HCT116 (cell line): ENCODE results near the gene SPRING1. TPM values are rescaled to one million over a fixed set of nuclear protein-coding genes. Genes with fewer than 3 reads are reported as not detected.

Experiments
- ATAC-seq: fragments of 200-7000 bp; cut with Tn5 transposase; 2 replicates; pipeline ENCODE4 v1.9.1; 2020; ENCODE audit warnings: mild to moderate bottlenecking, moderate library complexity
- BruUV-seq: library from RNA; stranded (reverse); fragments of 400-500 nt; replicated peaks from 2 replicates; lab custom pipeline; 2021; lab: Mats Ljungman, UMichigan
- CTCF ChIA-PET: fragments of 300-600 bp; sonication (Branson Sonifier 250); formaldehyde crosslinking; loops from one replicate; lab custom pipeline; 2021; ENCODE audit warnings: antibody characterized with exemption; lab: Charles Lee
- POLR2A ChIA-PET: fragments of 300-600, 350-600 bp; sonication (Branson Sonifier 250); formaldehyde crosslinking; loops from one replicate; lab custom pipeline; 2021; ENCODE audit warnings: antibody characterized with exemption; lab: Charles Lee
- RAD21 ChIA-PET, 2 experiments: fragments of 300-600 bp; sonication (Branson Sonifier 250); formaldehyde crosslinking; loops; one replicate each; lab custom pipeline; 2023; ENCODE audit warnings: low total read pairs in 2 of 2; ENCODE audit not compliant: uncharacterized antibody in 2 of 2, unreplicated experiment in 2 of 2, low non-redundant PET in 1 of 2; lab: Charles Lee
- DNase-seq: peaks from one replicate; pipeline ENCODE4 v3.0.0-alpha.2; 2010; ENCODE audit warnings: low read depth, low spot score
- H2AFZ ChIP-seq: fragments of 200-600 bp; shearing (Covaris generic), sonication (generic); 2 replicates; pipeline ENCODE4 v1.6.1; 2017; ENCODE audit warnings: low read depth, mixed run types, mixed read lengths, antibody characterized with exemption, low read length; ENCODE audit not compliant: poor library complexity, severe bottlenecking
- H3K27ac ChIP-seq: 2 replicates; pipeline ENCODE4 v1.5.1; 2012; ENCODE audit warnings: low read depth, low read length
- H3K27me3 ChIP-seq: fragments of 200-600 bp; sonication (generic); 2 replicates; pipeline ENCODE4 v1.6.1; 2016; ENCODE audit warnings: mixed run types, low read length, mixed read lengths; ENCODE audit not compliant: insufficient read depth
- H3K36me3 ChIP-seq, 2 experiments: fragments of 200-500 bp in 1 of 2; fragments of 200-600 bp in 1 of 2; sonication (Bioruptor generic) in 1 of 2; sonication (generic) in 1 of 2; 2 replicates each; pipeline versions ENCODE4 v1.5.1 to v1.6.1; 2014 to 2016; ENCODE audit warnings: low read length in 2 of 2, inconsistent platforms in 1 of 2, mixed read lengths in 1 of 2, mixed run types in 1 of 2; ENCODE audit not compliant: insufficient read depth in 2 of 2, control insufficient read depth in 1 of 2
- H3K4me1 ChIP-seq, 2 experiments: fragments of 200-600 bp in 1 of 2; sonication (generic) in 1 of 2; 2 replicates each; pipeline versions ENCODE4 v1.5.1 to v1.6.1; 2012 to 2017; ENCODE audit warnings: low read length in 2 of 2, inconsistent platforms in 1 of 2, mild to moderate bottlenecking in 1 of 2, mixed read lengths in 1 of 2, mixed run types in 1 of 2, moderate library complexity in 1 of 2; ENCODE audit not compliant: insufficient read depth in 2 of 2, control insufficient read depth in 1 of 2
- H3K4me2 ChIP-seq: fragments of 200-600 bp; sonication (generic); 2 replicates; pipeline ENCODE4 v1.6.1; 2017; ENCODE audit warnings: mixed run types, low read length, mixed read lengths
- H3K4me3 ChIP-seq, 2 experiments: fragments of 200-600 bp in 1 of 2; sonication (generic) in 1 of 2; replicated peaks in 1 of 2; 2 replicates each; pipeline ENCODE4 v1.5.1; 2011 to 2016; ENCODE audit warnings: low read length in 2 of 2, control low read depth in 1 of 2, low read depth in 1 of 2, mild to moderate bottlenecking in 1 of 2, mixed read lengths in 1 of 2, mixed run types in 1 of 2
- H3K79me2 ChIP-seq: fragments of 200-600 bp; sonication (generic); 2 replicates; pipeline ENCODE4 v1.6.1; 2017; ENCODE audit warnings: mild to moderate bottlenecking, mixed run types, low read length, moderate library complexity, mixed read lengths; ENCODE audit not compliant: insufficient read depth
- H3K9ac ChIP-seq: fragments of 200-600 bp; sonication (generic); 2 replicates; pipeline ENCODE4 v1.6.1; 2016; ENCODE audit warnings: low read length, mixed read lengths
- H3K9me2 ChIP-seq: fragments of 200-600 bp; sonication (generic), shearing (Covaris generic); 2 replicates; pipeline ENCODE4 v1.6.1; 2017; ENCODE audit warnings: mixed run types, mild to moderate bottlenecking, moderate library complexity; ENCODE audit not compliant: insufficient read depth
- H3K9me3 ChIP-seq, 2 experiments: fragments of 200-500 bp in 1 of 2; fragments of 200-600 bp in 1 of 2; sonication (Bioruptor generic) in 1 of 2; sonication (generic) in 1 of 2; 2 replicates each; pipeline ENCODE4 v1.6.1; 2014 to 2017; ENCODE audit warnings: low read length in 2 of 2, mixed read lengths in 2 of 2, inconsistent platforms in 1 of 2, low read depth in 1 of 2, mild to moderate bottlenecking in 1 of 2, mixed run types in 1 of 2, moderate library complexity in 1 of 2; ENCODE audit not compliant: control insufficient read depth in 1 of 2, insufficient read depth in 1 of 2
- H4K20me1 ChIP-seq: fragments of 200-600 bp; sonication (generic), shearing (Covaris generic); 2 replicates; pipeline ENCODE4 v1.6.1; 2017; ENCODE audit warnings: mixed run types, mild to moderate bottlenecking, moderate library complexity; ENCODE audit not compliant: insufficient read depth
- ELF1 ChIP-seq: IDR thresholded peaks from 2 replicates; pipeline ENCODE4 v1.6.1; 2012; ENCODE audit warnings: low read depth, borderline replicate concordance
- FOSL1 ChIP-seq: IDR thresholded peaks from 2 replicates; pipeline ENCODE4 v1.6.1; 2012; ENCODE audit warnings: low read depth
- POLR2AphosphoS5 ChIP-seq: IDR thresholded peaks from 2 replicates; pipeline ENCODE4 v1.6.1; 2011; ENCODE audit warnings: mild to moderate bottlenecking, low read depth, low read length, moderate library complexity
- SP1 ChIP-seq: IDR thresholded peaks from 2 replicates; pipeline ENCODE4 v1.6.1; 2012; ENCODE audit warnings: low read depth
- SRF ChIP-seq: IDR thresholded peaks from 2 replicates; pipeline ENCODE4 v1.6.1; 2012; ENCODE audit warnings: low read depth
- TCF7L2 ChIP-seq: IDR thresholded peaks from 2 replicates; pipeline ENCODE4 v1.7.0; 2011; ENCODE audit warnings: borderline replicate concordance, inconsistent platforms; ENCODE audit not compliant: insufficient read depth, insufficient read length; ENCODE audit errors: extremely low read depth
- ZFX ChIP-seq: fragments of 450-650 bp; IDR thresholded peaks from 2 replicates; pipeline ENCODE4 v1.6.1; 2017
- intact Hi-C: fragments of 100-400 bp; cut with micrococcal nuclease; formaldehyde crosslinking; loops from 2 replicates; pipeline ENCODE4 v1.10.0; 2022
- total RNA-seq: library from RNA; stranded (reverse); gene quantifications from one replicate; pipeline ENCODE4 v1.2.1, GENCODE V29; 2021; ENCODE audit not compliant: unreplicated experiment
- TF ChIP-seq, protein P1 (sequence below): IDR thresholded peaks from 2 replicates; pipeline ENCODE4 v1.6.1; 2012; ENCODE audit warnings: low read depth
- TF ChIP-seq, protein P2 (sequence below), 3 experiments: fragments of 200-600 bp in 1 of 3; sonication (generic) in 1 of 3; IDR thresholded peaks in 2 of 3; conservative IDR thresholded peaks in 1 of 3; 2 replicates each; pipeline ENCODE4 v1.5.1; 2012 to 2017; ENCODE audit warnings: low read depth in 2 of 3, low read length in 2 of 3, antibody characterized with exemption in 1 of 3, borderline replicate concordance in 1 of 3, control low read depth in 1 of 3, mild to moderate bottlenecking in 1 of 3, mixed read lengths in 1 of 3, mixed run types in 1 of 3, moderate library complexity in 1 of 3; ENCODE audit not compliant: insufficient read depth in 1 of 3

Gene SPRING1
- total RNA-seq, 1 experiment from 2014 or later = 28.5 TPM

DNA sequence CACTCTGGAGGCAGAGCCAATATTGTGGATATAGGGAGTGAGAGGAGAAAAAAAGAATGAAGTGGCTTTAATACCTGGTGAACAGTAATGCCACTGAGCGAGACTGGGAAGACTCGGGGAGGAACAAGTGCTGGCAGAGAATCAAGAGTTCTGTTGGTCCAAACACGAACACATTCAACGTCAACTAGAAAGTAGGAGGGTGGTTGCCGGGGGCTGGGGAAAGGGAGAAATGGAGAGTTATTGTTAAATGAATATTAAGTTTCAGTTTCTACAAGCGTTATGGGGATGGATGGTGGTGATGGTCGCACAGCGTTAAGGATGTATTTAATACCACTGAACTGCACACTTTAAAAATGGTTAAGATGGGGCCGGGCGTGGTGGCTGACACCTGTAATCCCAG lies 2.8 kb downstream of the SPRING1 start:
- DNase-seq (no peak), ATAC-seq (no peak)
- CTCF ChIA-PET = no interaction called here
- Histone ChIP-seq H3K79me2 (peaks cover 41% of the 10 kb centered on the region), H3K27me3 (no peaks in the 10 kb centered on the region), H3K9ac (no peak overlapping the region), H2AFZ (no peak overlapping the region), H3K4me2 (no peak overlapping the region), H3K9me2 (no peaks in the 10 kb centered on the region), H3K36me3 (peaks cover 5 to 6% of the 10 kb centered on the region in 2 experiments; a peak in 2 of 4 replicates), H3K4me3 (no peak overlapping the region), H3K9me3 (no peaks in the 10 kb centered on the region), H3K4me1 (peaks cover 11 to 21% of the 10 kb centered on the region in 2 experiments), H4K20me1 (no peaks in the 10 kb centered on the region), H3K27ac (no peak overlapping the region)
- TSS peak; percentile 12 for BruUV-seq
- TF ChIP-seq ZFX = no peak
- TF ChIP-seq, protein P1, sequence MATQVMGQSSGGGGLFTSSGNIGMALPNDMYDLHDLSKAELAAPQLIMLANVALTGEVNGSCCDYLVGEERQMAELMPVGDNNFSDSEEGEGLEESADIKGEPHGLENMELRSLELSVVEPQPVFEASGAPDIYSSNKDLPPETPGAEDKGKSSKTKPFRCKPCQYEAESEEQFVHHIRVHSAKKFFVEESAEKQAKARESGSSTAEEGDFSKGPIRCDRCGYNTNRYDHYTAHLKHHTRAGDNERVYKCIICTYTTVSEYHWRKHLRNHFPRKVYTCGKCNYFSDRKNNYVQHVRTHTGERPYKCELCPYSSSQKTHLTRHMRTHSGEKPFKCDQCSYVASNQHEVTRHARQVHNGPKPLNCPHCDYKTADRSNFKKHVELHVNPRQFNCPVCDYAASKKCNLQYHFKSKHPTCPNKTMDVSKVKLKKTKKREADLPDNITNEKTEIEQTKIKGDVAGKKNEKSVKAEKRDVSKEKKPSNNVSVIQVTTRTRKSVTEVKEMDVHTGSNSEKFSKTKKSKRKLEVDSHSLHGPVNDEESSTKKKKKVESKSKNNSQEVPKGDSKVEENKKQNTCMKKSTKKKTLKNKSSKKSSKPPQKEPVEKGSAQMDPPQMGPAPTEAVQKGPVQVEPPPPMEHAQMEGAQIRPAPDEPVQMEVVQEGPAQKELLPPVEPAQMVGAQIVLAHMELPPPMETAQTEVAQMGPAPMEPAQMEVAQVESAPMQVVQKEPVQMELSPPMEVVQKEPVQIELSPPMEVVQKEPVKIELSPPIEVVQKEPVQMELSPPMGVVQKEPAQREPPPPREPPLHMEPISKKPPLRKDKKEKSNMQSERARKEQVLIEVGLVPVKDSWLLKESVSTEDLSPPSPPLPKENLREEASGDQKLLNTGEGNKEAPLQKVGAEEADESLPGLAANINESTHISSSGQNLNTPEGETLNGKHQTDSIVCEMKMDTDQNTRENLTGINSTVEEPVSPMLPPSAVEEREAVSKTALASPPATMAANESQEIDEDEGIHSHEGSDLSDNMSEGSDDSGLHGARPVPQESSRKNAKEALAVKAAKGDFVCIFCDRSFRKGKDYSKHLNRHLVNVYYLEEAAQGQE = no peak
- intact Hi-C loops = no loop called here
- POLR2A ChIA-PET = no interaction called here
- RAD21 ChIA-PET = no interaction called here

DNA sequence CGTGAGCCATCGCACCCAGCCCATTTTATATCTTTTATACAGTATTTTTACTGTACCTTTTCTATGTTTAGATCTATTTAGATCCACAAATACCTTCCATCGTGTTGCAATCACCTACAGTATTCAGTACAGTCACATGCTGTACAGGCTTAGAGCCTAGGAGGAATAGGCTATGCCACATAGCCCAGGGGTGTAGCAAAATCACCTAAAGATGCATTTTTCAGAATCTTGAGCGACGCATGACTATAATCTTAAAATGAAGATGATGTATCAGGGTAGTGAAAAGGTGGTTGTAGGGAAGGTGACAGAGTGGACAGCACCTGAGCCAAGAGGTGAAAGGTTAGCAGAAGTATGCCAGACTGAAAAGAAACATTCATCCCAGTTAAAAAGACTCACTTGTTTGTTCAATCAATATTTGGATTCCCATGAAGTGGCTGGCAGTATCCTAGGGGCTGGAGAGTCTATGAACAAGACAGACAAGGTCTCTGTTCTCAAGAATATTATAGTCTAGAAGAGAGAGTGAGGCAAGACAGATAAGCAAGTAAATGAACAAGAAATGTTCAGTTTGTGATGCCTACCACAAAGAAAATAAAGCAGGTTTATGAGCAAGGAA lies 3.6 kb downstream of the SPRING1 start:
- POLR2A ChIA-PET = no interaction called here
- TF ChIP-seq, protein P2, sequence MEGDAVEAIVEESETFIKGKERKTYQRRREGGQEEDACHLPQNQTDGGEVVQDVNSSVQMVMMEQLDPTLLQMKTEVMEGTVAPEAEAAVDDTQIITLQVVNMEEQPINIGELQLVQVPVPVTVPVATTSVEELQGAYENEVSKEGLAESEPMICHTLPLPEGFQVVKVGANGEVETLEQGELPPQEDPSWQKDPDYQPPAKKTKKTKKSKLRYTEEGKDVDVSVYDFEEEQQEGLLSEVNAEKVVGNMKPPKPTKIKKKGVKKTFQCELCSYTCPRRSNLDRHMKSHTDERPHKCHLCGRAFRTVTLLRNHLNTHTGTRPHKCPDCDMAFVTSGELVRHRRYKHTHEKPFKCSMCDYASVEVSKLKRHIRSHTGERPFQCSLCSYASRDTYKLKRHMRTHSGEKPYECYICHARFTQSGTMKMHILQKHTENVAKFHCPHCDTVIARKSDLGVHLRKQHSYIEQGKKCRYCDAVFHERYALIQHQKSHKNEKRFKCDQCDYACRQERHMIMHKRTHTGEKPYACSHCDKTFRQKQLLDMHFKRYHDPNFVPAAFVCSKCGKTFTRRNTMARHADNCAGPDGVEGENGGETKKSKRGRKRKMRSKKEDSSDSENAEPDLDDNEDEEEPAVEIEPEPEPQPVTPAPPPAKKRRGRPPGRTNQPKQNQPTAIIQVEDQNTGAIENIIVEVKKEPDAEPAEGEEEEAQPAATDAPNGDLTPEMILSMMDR (IDR thresholded peaks at IDR 0.05 in 2 of 3, conservative IDR thresholded peaks at IDR 0.05 in 1 of 3; ENCODE audit: borderline replicate concordance in 1 of 3, insufficient read depth in 1 of 3, low read depth in 2 of 3, low read length in 2 of 3) = no peak
- TF ChIP-seq POLR2AphosphoS5 (no peak), TCF7L2 (no peak), SRF (no peak), FOSL1 (no peak), SP1 (no peak), ELF1 (no peak)
- TF ChIP-seq, protein P1 = no peak

More for the DNA sequence above, 3.6 kb downstream of the SPRING1 start:
- H3K27ac ChIP-seq = no peak overlapping the region
- no peak overlapping the region for H3K9ac ChIP-seq
- ChIA-PET RAD21 (no interaction called here), CTCF (no interaction called here)
- H2AFZ ChIP-seq = no peak overlapping the region
- peaks cover 11 to 21% of the 10 kb centered on the region in 2 experiments for H3K4me1 ChIP-seq
- H3K4me3 ChIP-seq = no peak overlapping the region
- H3K4me2 ChIP-seq = no peak overlapping the region
- ATAC-seq = no peak
- H3K9me3 ChIP-seq = no peaks in the 10 kb centered on the region
- H3K36me3 ChIP-seq = peaks cover 5 to 6% of the 10 kb centered on the region in 2 experiments; a peak in 2 of 4 replicates
- H3K9me2 ChIP-seq = no peaks in the 10 kb centered on the region
- no TSS peak for BruUV-seq
- DNase-seq = no peak
- intact Hi-C loops = no loop called here
- H3K27me3 ChIP-seq = no peaks in the 10 kb centered on the region
- H4K20me1 ChIP-seq = no peaks in the 10 kb centered on the region
- H3K79me2 ChIP-seq = peaks cover 44% of the 10 kb centered on the region
